ENCODE data around the gene MARVELD1.

Gene MARVELD1

DNA sequence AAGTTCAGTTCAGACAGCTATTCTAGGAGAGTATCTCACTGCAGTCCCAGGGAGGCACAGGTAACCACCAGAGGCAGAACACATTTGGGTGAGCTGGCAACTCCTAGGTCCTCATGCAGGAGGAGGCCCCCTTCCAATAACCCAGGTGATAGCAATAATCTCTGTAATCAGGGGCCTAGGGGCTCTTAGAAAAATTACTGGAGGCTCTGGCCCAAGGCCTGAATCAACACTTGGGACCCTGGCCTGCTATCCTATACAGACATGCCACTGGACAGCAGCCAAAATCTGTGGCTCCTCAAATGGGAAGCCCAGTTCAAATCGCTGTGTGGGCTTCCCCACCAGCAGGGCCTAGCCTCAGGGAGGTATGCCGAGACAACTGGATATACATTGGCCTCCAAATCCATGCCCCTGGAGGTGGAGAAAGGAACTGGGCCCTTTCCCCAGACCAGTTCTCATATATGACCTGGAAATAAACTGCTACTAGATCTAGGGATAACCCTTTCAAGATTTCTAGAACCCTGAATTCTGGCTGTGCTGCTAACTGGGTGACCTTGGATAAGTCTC, 28.1 kb upstream of the MARVELD1 start:
- in situ Hi-C loops (cut with MboI; ENCODE audit: low sequenced_read_pairs, unreplicated experiment), result no loop called here
- no peak for DNase-seq (ENCODE audit: low spot score)
- TF ChIP-seq, protein P1, sequence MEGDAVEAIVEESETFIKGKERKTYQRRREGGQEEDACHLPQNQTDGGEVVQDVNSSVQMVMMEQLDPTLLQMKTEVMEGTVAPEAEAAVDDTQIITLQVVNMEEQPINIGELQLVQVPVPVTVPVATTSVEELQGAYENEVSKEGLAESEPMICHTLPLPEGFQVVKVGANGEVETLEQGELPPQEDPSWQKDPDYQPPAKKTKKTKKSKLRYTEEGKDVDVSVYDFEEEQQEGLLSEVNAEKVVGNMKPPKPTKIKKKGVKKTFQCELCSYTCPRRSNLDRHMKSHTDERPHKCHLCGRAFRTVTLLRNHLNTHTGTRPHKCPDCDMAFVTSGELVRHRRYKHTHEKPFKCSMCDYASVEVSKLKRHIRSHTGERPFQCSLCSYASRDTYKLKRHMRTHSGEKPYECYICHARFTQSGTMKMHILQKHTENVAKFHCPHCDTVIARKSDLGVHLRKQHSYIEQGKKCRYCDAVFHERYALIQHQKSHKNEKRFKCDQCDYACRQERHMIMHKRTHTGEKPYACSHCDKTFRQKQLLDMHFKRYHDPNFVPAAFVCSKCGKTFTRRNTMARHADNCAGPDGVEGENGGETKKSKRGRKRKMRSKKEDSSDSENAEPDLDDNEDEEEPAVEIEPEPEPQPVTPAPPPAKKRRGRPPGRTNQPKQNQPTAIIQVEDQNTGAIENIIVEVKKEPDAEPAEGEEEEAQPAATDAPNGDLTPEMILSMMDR (IDR thresholded peaks at IDR 0.05; ENCODE audit: borderline replicate concordance, control extremely low read depth, extremely low read depth, insufficient read depth, missing control alignments), result no peak

DNA sequence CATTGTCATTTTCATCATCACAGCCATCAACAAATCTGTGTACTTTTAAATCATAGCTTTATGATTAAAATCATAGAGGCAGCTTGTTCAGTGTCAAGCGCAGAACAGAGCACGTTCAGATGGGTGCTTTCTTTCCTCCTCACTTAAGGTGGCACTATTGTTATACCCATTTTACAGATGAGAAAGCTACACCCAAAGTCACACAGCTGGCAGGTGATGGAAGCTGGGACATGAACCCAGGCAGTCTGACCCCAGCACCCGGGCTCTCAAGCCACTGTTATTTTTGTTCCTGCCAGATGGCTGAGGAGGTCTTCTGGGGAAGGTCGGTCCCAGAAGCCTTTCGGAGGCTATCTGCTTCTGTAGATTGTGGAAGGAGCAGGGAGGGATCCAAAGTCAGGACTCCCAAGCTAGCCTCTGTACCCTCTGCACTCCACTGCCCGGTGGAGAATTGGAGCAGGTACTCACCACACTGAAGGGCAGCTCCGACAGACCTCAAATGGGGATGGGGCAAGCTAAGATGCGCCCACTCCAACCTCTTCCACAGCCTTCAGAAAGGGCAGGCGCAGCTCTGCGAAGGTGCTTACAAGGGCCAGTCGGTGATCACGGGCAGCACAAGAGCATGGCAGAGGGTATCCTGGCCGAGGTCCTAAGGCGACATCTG, 27.1 kb upstream of the MARVELD1 start:
- TF ChIP-seq, protein P1 (IDR thresholded peaks at IDR 0.05; ENCODE audit: borderline replicate concordance, control extremely low read depth, extremely low read depth, insufficient read depth, missing control alignments), result no peak
- DNase-seq (ENCODE audit: low spot score), result no peak
- in situ Hi-C loops (cut with MboI; ENCODE audit: low sequenced_read_pairs, unreplicated experiment), result no loop called here

DNA sequence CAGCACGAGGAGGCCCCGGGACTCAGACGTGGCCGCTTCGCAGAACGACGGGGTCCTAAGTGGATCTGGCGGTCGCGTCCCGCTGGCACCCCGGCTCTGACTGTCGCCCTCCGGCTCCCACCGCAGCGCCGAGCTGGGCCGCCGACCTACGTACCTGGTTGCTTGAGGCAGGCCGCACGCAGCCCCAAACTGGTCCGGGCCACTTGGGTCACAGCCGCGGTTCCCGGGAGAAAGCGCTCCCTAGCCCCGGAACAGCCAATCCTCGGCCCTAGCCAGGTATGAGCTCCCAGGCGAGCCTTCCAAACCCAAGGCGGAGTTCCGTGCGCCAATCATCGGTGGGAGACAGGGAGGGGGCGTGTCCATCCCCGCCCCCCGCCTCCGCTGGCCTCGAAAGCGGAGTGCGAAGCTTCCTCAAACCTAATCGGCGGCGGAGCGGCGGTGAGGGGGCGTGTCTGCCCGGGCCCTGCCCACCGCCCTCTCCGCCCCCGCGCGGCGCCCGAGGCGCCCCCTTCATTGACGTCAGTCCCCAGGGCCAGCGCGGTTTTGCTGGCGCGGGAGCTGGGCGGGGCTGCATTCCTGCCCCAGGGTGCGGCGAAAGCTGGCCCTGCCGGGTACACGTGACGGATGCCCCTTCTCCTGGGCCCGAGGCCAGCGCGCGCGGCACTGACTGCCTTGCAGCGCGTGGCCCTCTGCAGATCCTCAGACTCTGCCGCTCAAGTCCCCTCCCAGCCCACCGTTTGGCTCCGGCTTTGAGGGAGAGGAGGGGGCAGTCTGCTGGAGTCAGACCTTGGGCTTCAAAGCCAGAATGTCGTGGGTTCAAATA, 26.4 kb upstream of the MARVELD1 start, which contains the start of gene AVPI1:
AVPI1 (minus strand) TSS at position 280 of the 823 bp plus-strand sequence. CDS start 7,336 bp downstream, outside the sequence.
- peak; percentile 97 for DNase-seq (ENCODE audit: low spot score)
- in situ Hi-C loops (cut with MboI; ENCODE audit: low sequenced_read_pairs, unreplicated experiment), result no loop called here
- TF ChIP-seq, protein P1 (IDR thresholded peaks at IDR 0.05; ENCODE audit: borderline replicate concordance, control extremely low read depth, extremely low read depth, insufficient read depth, missing control alignments), result no peak

DNA sequence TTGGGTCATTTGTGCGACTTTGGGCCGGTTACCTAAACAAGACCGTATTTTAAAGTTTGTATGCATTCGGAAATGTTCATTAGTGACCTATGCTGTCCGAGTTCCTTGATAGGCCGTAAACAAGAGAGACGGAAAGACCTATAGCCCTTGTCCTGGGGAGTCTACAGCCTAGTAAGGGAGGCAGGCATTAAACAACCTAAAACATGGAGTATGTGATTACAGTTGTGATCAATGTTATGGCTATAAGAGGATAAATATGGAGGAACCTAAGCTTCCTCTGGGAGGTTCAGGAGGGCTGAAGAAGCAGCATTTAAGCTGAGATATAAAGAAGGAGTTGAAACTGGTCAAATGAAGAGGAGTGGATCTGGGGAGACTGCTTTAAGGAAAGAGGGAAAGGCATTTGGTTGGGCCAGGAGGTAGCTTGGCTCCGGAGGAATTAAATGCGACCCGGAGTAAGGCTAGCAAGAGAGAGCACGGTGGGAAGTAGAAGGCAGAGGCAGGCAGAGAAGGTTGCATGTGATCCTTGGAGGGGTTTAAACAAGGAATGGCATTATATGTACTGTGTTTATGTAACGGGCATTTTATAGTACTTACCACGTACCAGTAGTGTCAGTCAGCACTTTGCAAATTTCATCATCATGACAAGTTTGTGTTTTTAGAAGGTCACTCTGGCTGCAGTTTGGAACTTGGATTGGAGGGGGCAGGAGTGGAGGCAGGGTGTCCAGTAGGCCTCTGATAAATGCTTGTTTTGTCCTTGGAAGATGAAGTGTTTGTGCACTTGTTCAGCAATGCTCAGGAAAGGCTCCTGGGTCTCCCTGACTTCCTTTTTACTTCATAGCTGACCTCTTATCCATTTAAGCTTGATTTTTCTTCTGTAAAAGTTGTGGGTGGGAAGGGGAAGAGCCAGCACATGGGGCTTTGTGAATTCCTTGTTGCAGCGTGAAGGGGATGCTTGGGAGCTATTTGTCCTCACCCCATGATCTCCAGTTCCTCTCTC, 25.4 kb upstream of the MARVELD1 start:
- TF ChIP-seq, protein P1 (IDR thresholded peaks at IDR 0.05; ENCODE audit: borderline replicate concordance, control extremely low read depth, extremely low read depth, insufficient read depth, missing control alignments), result no peak
- no peak for DNase-seq (ENCODE audit: low spot score)
- in situ Hi-C loops (cut with MboI; ENCODE audit: low sequenced_read_pairs, unreplicated experiment), result no loop called here

DNA sequence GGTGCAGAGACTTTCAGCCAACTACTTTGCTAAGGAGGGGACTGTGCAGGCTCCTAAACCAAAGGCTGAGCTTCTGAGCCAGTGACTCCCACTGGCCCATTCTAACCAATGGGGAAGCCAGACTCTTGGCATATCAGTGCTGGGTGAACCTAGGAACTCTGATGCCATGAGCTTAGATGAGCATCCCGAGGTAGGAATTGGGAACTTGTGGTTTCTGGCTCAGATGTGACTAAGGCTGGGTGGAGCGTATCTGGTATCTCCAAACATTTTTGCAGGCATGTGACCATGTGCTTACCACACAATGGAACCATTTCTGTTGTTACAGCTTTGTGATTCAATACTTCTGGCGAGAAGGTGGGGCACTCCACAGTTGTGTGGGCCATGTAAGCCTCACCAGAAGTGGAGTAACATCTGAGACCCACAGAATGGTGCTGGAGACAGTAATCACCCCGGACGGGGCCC, 23.9 kb upstream of the MARVELD1 start:
- in situ Hi-C loops (cut with MboI; ENCODE audit: low sequenced_read_pairs, unreplicated experiment), result no loop called here
- TF ChIP-seq, protein P1 (IDR thresholded peaks at IDR 0.05; ENCODE audit: borderline replicate concordance, control extremely low read depth, extremely low read depth, insufficient read depth, missing control alignments), result no peak
- no peak for DNase-seq (ENCODE audit: low spot score)

All from GM13976 (cell line).